Right renal pelvis (tissue), 4 donors: ENCODE measurements around the gene CDK2AP2. TPM values are rescaled to one million over a fixed set of nuclear protein-coding genes. Genes with fewer than 3 reads are reported as not detected.
A peak's percentile ranks its signal among the peaks of the same experiment; 100 is the strongest.
"Not testable (repeated sequence)": the region's sequence is repeated elsewhere in the genome, so short reads cannot be mapped to it uniquely, and the experiment has no call there.

Experiments used
- DNase-seq, 4 donors: peaks; one replicate each; pipeline ENCODE4 v3.0.0-alpha.2; 2013; ENCODE audit warnings: low read depth in 4 of 4, low spot score in 3 of 4, missing footprints in 1 of 4
- polyA plus RNA-seq, 4 donors: library from polyadenylated mRNA; unstranded; fragments of 120-200 nt; gene quantifications; one replicate each; pipeline ENCODE4 v1.2.1, GENCODE V29; 2013; ENCODE audit not compliant: insufficient read length in 4 of 4

Gene CDK2AP2
- 10 to 100 TPM; 41.6 to 75.9 (median 49.0) TPM for polyA plus RNA-seq

- peak; percentile 93 to 97 (median 95) for DNase-seq
Observed at GRCh38 chr11:67507864-67508485, at the start of gene CDK2AP2. Gene CDK2AP2, minus strand, starts transcription at chr11:67508162. Its CDS starts 80 bp downstream, at chr11:67508082.

GRCh38 chr11:67556244-67556643, 48.3 kb upstream of the CDK2AP2 start:
- no peak for DNase-seq

- DNase-seq, result not testable (repeated sequence)
Observed at GRCh38 chr11:67551697-67552096, 43.7 kb upstream of the CDK2AP2 start.

GRCh38 chr11:67551127-67551526, 43.2 kb upstream of the CDK2AP2 start:
- DNase-seq, result no peak

- no peak for DNase-seq
Observed at GRCh38 chr11:67548555-67549110, 40.7 kb upstream of the CDK2AP2 start.

- not testable (repeated sequence) for DNase-seq
Observed at GRCh38 chr11:67548112-67548511, 40.1 kb upstream of the CDK2AP2 start.

GRCh38 chr11:67545280-67545679, 37.3 kb upstream of the CDK2AP2 start:
- peak in 1 of 4 donors; percentile 12 for DNase-seq

GRCh38 chr11:67544616-67545242, 36.8 kb upstream of the CDK2AP2 start:
- peak in 1 of 4 donors; percentile 15 for DNase-seq

GRCh38 chr11:67543585-67543984, 35.6 kb upstream of the CDK2AP2 start:
- no peak for DNase-seq

- DNase-seq, result no peak
Observed at GRCh38 chr11:67542971-67543370, 35.0 kb upstream of the CDK2AP2 start.

GRCh38 chr11:67542169-67542568, 34.2 kb upstream of the CDK2AP2 start:
- DNase-seq, result no peak

- DNase-seq, result no peak
Observed at GRCh38 chr11:67541198-67541597, 33.2 kb upstream of the CDK2AP2 start.

GRCh38 chr11:67539550-67539949, 31.6 kb upstream of the CDK2AP2 start:
- no peak for DNase-seq

GRCh38 chr11:67538823-67539505, 31.0 kb upstream of the CDK2AP2 start:
- no peak for DNase-seq

- no peak for DNase-seq
Observed at GRCh38 chr11:67538306-67538705, 30.3 kb upstream of the CDK2AP2 start.

- DNase-seq, result no peak
Observed at GRCh38 chr11:67535561-67535960, 27.6 kb upstream of the CDK2AP2 start.

- DNase-seq, result no peak
Observed at GRCh38 chr11:67534070-67534679, 26.2 kb upstream of the CDK2AP2 start.

GRCh38 chr11:67532889-67533288, 24.9 kb upstream of the CDK2AP2 start:
- DNase-seq, result no peak

GRCh38 chr11:67530282-67530592, 22.3 kb upstream of the CDK2AP2 start:
- DNase-seq, result no peak

- no peak for DNase-seq
Observed at GRCh38 chr11:67528376-67528775, 20.4 kb upstream of the CDK2AP2 start.

- DNase-seq, result no peak
Observed at GRCh38 chr11:67525275-67525976, 17.5 kb upstream of the CDK2AP2 start.
